GM18870 (cell line): ENCODE measurements around the gene NGF.

ENCODE experiments used
- ATAC-seq: cut with Tn5 transposase; IDR thresholded peaks from one replicate; pipeline ENCODE4 v1.9.1; 2021; ENCODE audit warnings: moderate library complexity; ENCODE audit not compliant: unreplicated experiment

The NGF gene

GRCh38 chr1:115337276-115337632 lies 795 bp downstream of the NGF start:
- ATAC-seq, result no peak

GRCh38 chr1:115336741-115337140 lies 1.3 kb downstream of the NGF start:
- ATAC-seq, result no peak

GRCh38 chr1:115332813-115333608 lies 5.0 kb downstream of the NGF start:
- ATAC-seq, result no peak

GRCh38 chr1:115331558-115332331 lies 6.3 kb downstream of the NGF start:
- no peak for ATAC-seq

- ATAC-seq, result no peak
Observed at GRCh38 chr1:115330480-115331013, 7.5 kb downstream of the NGF start.

- no peak for ATAC-seq
Observed at GRCh38 chr1:115329965-115330364, 8.1 kb downstream of the NGF start.

GRCh38 chr1:115327270-115327669 lies 10.8 kb downstream of the NGF start:
- ATAC-seq, result no peak

DNA sequence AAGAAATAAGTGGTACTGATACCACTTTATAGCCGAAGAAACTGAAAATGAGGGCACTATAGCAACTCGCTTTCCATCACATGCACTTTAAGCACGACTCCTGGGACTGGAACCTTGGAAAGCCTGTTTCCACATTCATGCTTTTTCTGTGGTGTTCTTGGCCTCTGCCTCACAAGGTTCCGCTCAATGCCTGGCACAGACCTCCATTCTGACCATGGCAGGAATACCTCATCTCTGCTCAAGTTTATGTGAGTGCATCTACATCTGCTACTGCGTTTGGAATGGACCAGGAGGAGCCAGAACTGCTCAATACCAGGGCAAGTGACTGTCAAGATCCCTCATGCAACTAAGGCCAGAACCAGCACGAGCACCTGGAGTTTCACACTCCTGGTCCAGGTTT lies 11.6 kb downstream of the NGF start:
- no peak for ATAC-seq

GRCh38 chr1:115325874-115326273 lies 12.2 kb downstream of the NGF start:
- no peak for ATAC-seq

GRCh38 chr1:115324649-115325420 lies 13.2 kb downstream of the NGF start:
- ATAC-seq, result no peak

- no peak for ATAC-seq
Observed at GRCh38 chr1:115323366-115324004, 14.6 kb downstream of the NGF start.

DNA sequence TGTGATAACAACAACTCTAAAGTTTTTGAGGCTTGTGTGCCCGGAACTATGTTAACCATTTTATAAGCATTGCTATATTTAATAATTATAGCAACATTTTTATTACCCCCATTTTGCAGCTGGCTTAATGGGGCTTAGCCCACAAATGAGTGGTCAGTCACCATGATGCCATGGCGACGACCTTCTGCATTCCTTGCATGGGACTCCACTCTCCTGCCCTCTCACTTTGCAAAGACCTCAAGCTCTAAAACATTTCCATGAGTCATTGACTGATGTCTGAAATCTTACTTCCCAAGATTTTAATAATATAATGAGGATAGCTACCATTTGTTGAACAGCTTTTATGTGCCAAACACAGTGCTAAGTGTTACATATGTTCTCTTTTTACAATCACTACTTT lies 15.4 kb downstream of the NGF start:
- ATAC-seq, result no peak

DNA sequence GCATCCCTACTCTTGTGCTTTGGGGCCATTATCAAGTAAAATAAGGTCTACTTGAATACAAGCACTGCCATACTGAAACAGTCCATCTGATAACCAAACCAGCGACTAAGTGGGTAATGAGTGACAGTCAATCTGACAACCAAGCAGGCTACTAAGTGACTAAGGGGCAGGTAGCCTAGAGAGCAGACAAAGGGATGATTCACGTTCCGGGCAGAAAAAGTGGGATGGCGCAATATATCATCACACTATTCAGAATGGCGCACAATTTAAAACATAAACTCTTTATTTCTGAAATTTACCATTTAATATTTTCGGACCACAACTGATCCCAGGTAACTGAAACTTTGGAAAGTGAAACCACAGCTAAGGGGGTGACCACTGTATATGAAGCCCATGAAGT lies 17.7 kb downstream of the NGF start:
- ATAC-seq, result no peak

- ATAC-seq, result no peak
Observed at GRCh38 chr1:115319706-115320105, 18.3 kb downstream of the NGF start.

DNA sequence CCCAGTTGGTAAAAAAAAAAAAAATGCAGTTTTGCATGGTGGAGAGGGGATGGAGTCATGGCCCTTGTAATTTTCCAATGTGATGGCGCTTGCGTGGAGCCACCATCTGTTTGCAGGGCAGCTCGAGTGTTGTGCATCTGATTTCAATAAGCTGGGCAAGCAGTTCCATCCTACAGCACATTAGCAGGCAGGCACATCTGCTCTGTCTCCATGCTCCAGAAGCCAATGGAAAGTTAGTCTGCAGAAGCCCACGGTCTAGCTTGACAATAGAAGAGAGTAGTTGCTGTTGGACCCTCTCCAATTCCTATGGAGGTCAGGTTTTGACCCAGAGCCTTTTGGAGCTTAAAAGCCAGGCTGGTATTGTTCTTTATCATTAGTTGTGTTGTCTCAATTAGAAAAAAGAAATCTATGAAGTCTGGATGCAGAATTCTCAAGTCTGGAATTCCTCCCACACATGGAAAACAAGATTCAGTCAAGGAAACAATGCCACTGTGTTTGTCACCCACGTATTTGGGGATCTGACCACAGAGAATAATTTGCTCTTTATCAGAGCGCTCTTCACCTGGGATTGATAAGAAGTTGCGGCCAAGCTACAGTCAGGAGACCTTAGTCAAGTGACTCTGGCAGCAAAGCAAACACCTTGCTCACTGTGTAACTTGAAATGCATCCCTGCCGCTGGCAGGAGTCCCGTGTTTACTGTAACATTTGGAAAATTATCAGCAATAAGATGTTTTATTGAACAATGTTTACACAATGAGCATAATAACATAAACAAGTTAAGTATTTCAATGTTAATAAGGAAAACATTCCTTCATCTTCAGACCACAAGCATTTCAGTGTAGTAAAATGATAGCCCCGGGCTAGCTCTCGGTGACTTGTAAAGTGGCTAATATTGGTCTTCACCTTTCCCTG lies 20.7 kb downstream of the NGF start:
- ATAC-seq, result no peak

DNA sequence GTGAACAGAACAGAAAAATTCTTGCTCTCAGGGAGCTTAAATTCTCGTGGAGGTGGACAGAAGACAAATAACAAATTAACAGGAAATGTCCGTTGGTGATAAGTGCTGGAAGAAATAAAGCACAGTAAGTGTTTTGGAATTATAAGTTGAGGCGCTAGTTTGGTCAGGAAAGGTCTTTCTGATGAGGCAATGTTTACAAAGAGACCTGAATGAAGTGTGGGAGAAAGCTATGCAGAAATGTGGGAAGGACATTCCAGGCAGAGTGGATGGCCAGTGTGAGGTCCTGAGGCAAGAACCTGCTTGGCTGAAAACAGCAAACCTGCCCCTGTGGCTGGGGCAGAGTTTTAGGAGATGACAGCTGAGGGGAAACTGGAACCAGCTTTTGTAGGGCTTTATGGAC lies 23.3 kb downstream of the NGF start:
- no peak for ATAC-seq

DNA sequence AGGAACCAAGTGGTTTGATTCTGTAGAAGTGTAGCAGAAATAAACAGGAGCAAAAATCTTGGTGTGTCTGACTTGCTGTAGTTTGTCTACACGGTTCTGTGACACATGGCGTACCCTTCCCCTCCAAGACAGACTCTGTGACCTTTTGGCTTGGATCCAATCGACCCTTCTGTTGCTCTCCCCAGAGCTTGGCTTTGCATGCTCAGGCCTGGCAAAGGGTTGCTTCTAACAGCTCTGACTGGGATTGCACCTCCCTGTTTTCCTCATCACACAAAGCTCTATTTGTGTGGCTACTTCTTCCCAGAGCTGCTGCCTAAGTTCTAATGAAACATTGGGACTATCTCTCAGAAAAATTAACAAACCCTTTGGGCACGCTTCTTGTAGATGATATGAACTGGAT lies 24.0 kb downstream of the NGF start:
- no peak for ATAC-seq

DNA sequence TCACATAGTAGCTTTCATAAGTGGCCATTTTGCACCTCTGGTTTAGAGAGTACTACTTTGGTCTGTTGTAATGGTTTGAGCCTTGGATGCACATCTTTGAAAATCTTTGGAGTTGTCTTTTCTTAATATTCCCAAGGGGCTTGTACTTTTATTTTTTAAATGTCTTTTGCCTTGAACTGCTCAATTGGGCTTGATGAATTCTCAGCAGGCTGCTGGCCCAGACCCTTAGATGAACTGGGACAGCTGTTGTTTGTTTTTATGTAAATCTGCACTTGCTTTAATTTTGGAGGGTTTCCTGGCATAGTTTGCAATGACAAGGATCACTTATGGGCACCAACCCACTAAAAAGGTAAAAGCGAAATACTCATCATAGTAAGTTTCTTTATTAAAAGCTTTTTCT lies 24.9 kb downstream of the NGF start:
- no peak for ATAC-seq

- no peak for ATAC-seq
Observed at GRCh38 chr1:115312742-115313141, 25.3 kb downstream of the NGF start.

DNA sequence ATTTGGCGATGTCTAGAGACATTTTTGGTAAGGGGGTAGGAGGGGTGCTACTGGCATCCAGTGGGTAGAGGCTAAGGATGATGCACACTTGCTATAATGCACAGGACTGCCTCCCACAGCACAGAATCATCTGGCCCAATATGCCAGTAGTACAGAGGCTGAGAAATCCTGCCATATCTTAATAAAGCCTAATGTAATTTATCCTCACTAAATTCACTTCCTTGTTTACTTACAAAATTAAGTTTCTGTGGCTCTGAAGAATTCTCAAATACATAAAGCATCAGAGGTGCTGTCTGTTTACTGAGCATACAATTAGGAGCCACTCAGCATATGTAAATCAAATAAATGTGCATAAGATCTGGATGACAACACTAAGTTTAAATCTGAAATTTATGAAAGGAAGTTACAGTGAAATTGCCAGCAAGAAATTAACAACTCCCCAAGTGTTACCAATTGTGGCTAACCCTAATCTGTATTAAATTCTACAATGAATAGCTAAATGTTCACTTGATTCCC lies 26.5 kb downstream of the NGF start:
- ATAC-seq, result no peak
